Neutrophil (primary cell): ENCODE data around the gene FHOD3.

Experiments
- H3K27ac ChIP-seq: fragments of 200-600 bp; sonication (generic); 2 replicates; pipeline ENCODE4 v1.5.1; 2016; ENCODE audit warnings: mild to moderate bottlenecking, moderate library complexity
- H3K27me3 ChIP-seq: fragments of 200-600 bp; sonication (generic); 2 replicates; pipeline ENCODE4 v1.6.0; 2016; ENCODE audit warnings: mild to moderate bottlenecking
- H3K36me3 ChIP-seq: fragments of 200-600 bp; sonication (generic); 2 replicates; pipeline ENCODE4 v1.5.1; 2017
- H3K4me1 ChIP-seq, 2 experiments: fragments of 200-600 bp in 1 of 2; sonication (generic) in 1 of 2; 1 replicate in 1 of 2; 2 replicates in 1 of 2; pipeline versions ENCODE4 v1.5.1 to v1.6.1; 2013 to 2016; ENCODE audit warnings: low read depth in 1 of 2, low read length in 1 of 2, mild to moderate bottlenecking in 1 of 2, moderate library complexity in 1 of 2; ENCODE audit not compliant: control insufficient read depth in 1 of 2, insufficient read depth in 1 of 2
- H3K4me3 ChIP-seq, 2 experiments: fragments of 200-600 bp in 1 of 2; sonication (generic) in 1 of 2; 1 replicate in 1 of 2; 2 replicates in 1 of 2; pipeline ENCODE4 v1.5.1; 2013 to 2016; ENCODE audit warnings: low read depth in 1 of 2, low read length in 1 of 2, mild to moderate bottlenecking in 1 of 2, moderate library complexity in 1 of 2
- H3K9me3 ChIP-seq: fragments of 200-600 bp; sonication (generic); 2 replicates; pipeline ENCODE4 v1.5.1; 2016
- CTCF ChIP-seq: fragments of 200-600 bp; sonication (generic); IDR thresholded peaks from 2 replicates; pipeline ENCODE4 v1.5.1; 2016; ENCODE audit warnings: antibody characterized with exemption

Gene FHOD3

GRCh38 chr18:36745219-36745975 is 447.9 kb downstream of the FHOD3 start:
- Histone ChIP-seq H3K4me3 (no peak overlapping the region), H3K4me1 (no peaks in the 10 kb centered on the region), H3K27ac (no peak overlapping the region), H3K27me3 (no peaks in the 10 kb centered on the region), H3K36me3 (no peaks in the 10 kb centered on the region), H3K9me3 (no peaks in the 10 kb centered on the region)
- TF ChIP-seq CTCF: no peak

GRCh38 chr18:36752929-36753865 is 455.7 kb downstream of the FHOD3 start:
- Histone ChIP-seq H3K4me1 (no peaks in the 10 kb centered on the region), H3K27me3 (no peaks in the 10 kb centered on the region), H3K4me3 (no peak overlapping the region), H3K36me3 (no peaks in the 10 kb centered on the region), H3K27ac (no peak overlapping the region), H3K9me3 (no peaks in the 10 kb centered on the region)
- TF ChIP-seq CTCF: no peak

- H3K9me3 ChIP-seq: no peaks in the 10 kb centered on the region
- H3K4me1 ChIP-seq: no peaks in the 10 kb centered on the region
- no peak overlapping the region for H3K27ac ChIP-seq
- no peaks in the 10 kb centered on the region for H3K27me3 ChIP-seq
- no peaks in the 10 kb centered on the region for H3K36me3 ChIP-seq
- no peak overlapping the region for H3K4me3 ChIP-seq
- TF ChIP-seq CTCF: no peak
Observed at GRCh38 chr18:36756242-36756641, 458.7 kb downstream of the FHOD3 start.

- no peaks in the 10 kb centered on the region for H3K9me3 ChIP-seq
Observed at GRCh38 chr18:36757081-36757480, 459.6 kb downstream of the FHOD3 start.

GRCh38 chr18:36757991-36758390 is 460.5 kb downstream of the FHOD3 start:
- TF ChIP-seq CTCF: no peak

More at GRCh38 chr18:36757081-36757480, 459.6 kb downstream of the FHOD3 start:
- no peaks in the 10 kb centered on the region for H3K36me3 ChIP-seq
- H3K4me1 ChIP-seq: no peaks in the 10 kb centered on the region
- no peak overlapping the region for H3K27ac ChIP-seq
- TF ChIP-seq CTCF: no peak
- no peaks in the 10 kb centered on the region for H3K27me3 ChIP-seq
- no peak overlapping the region for H3K4me3 ChIP-seq

More at GRCh38 chr18:36757991-36758390, 460.5 kb downstream of the FHOD3 start:
- Histone ChIP-seq H3K4me3 (no peak overlapping the region), H3K27me3 (no peaks in the 10 kb centered on the region), H3K9me3 (no peaks in the 10 kb centered on the region), H3K4me1 (no peaks in the 10 kb centered on the region), H3K27ac (no peak overlapping the region), H3K36me3 (no peaks in the 10 kb centered on the region)
